Measurements from ENCODE around the gene BMF. TPM values are rescaled to one million over a fixed set of nuclear protein-coding genes. Genes with fewer than 3 reads are reported as not detected.
"Not testable (repeated sequence)": the region's sequence is repeated elsewhere in the genome, so short reads cannot be mapped to it uniquely, and the experiment has no call there.

The BMF gene
- total and polyA plus RNA-seq, 2 donors, result 7.8 to 10.8 TPM

GRCh38 chr15:40081691-40082194 lies 26.9 kb downstream of the BMF start:
- H3K36me3 ChIP-seq (ENCODE audit: insufficient read depth), result no peaks in the 10 kb centered on the region
- peak overlapping the region; percentile 4 for H3K4me3 ChIP-seq (ENCODE audit: low read depth, low read length)
- WGBS, result 2% methylated on average over 12 of the region's 12 CpGs
- DNase-seq (ENCODE audit: extremely low spot score), result no peak
- no peak overlapping the region for H3K27ac ChIP-seq (ENCODE audit: low read depth)
- no peaks in the 10 kb centered on the region for H3K4me1 ChIP-seq (ENCODE audit: insufficient read depth)

- H3K27ac ChIP-seq (ENCODE audit: low read depth), result no peak overlapping the region
- no peak overlapping the region for H3K4me3 ChIP-seq (ENCODE audit: low read depth, low read length)
- no peak for DNase-seq (ENCODE audit: extremely low spot score)
- 59% methylated on average over 5 of the region's 5 CpGs for WGBS
- no peaks in the 10 kb centered on the region for H3K36me3 ChIP-seq (ENCODE audit: insufficient read depth)
- no peaks in the 10 kb centered on the region for H3K4me1 ChIP-seq (ENCODE audit: insufficient read depth)
Measured at GRCh38 chr15:40080847-40081246, 27.8 kb downstream of the BMF start.

- 54% methylated on average over 1 of the region's 1 CpG for WGBS
- Histone ChIP-seq H3K27ac (ENCODE audit: low read depth) (no peak overlapping the region), H3K36me3 (ENCODE audit: insufficient read depth) (no peaks in the 10 kb centered on the region)
Measured at GRCh38 chr15:40080104-40080503, 28.6 kb downstream of the BMF start.

GRCh38 chr15:40079456-40079855 lies 29.2 kb downstream of the BMF start:
- Histone ChIP-seq H3K36me3 (ENCODE audit: insufficient read depth) (no peaks in the 10 kb centered on the region), H3K4me3 (ENCODE audit: low read depth, low read length) (no peak overlapping the region), H3K4me1 (ENCODE audit: insufficient read depth) (no peaks in the 10 kb centered on the region), H3K27ac (ENCODE audit: low read depth) (no peak overlapping the region)
- WGBS, result 94% methylated on average over 6 of the region's 6 CpGs
- no peak for DNase-seq (ENCODE audit: extremely low spot score)

More at GRCh38 chr15:40080104-40080503, 28.6 kb downstream of the BMF start:
- H3K4me1 ChIP-seq (ENCODE audit: insufficient read depth), result no peaks in the 10 kb centered on the region
- no peak for DNase-seq (ENCODE audit: extremely low spot score)
- no peak overlapping the region for H3K4me3 ChIP-seq (ENCODE audit: low read depth, low read length)

- no peaks in the 10 kb centered on the region for H3K4me1 ChIP-seq (ENCODE audit: insufficient read depth)
- DNase-seq (ENCODE audit: extremely low spot score), result no peak
- no peak overlapping the region for H3K27ac ChIP-seq (ENCODE audit: low read depth)
- 86% methylated on average over 18 of the region's 18 CpGs for WGBS
- H3K36me3 ChIP-seq (ENCODE audit: insufficient read depth), result no peaks in the 10 kb centered on the region
- H3K4me3 ChIP-seq (ENCODE audit: low read depth, low read length), result no peak overlapping the region
Measured at GRCh38 chr15:40075298-40076044, 33.2 kb downstream of the BMF start.

- H3K4me3 ChIP-seq (ENCODE audit: low read depth, low read length); H3K27ac ChIP-seq (ENCODE audit: low read depth); H3K4me1 ChIP-seq (ENCODE audit: insufficient read depth); H3K36me3 ChIP-seq (ENCODE audit: insufficient read depth); DNase-seq (ENCODE audit: extremely low spot score): not testable (repeated sequence)
- WGBS, result 94% methylated on average over 27 of the region's 27 CpGs
Measured at GRCh38 chr15:40074656-40075055, 34.0 kb downstream of the BMF start.

- H3K36me3 ChIP-seq (ENCODE audit: insufficient read depth); H3K4me1 ChIP-seq (ENCODE audit: insufficient read depth); H3K27ac ChIP-seq (ENCODE audit: low read depth); DNase-seq (ENCODE audit: extremely low spot score); H3K4me3 ChIP-seq (ENCODE audit: low read depth, low read length): not testable (repeated sequence)
- WGBS, result 88% methylated on average over 34 of the region's 34 CpGs
Measured at GRCh38 chr15:40073716-40074490, 34.8 kb downstream of the BMF start.

GRCh38 chr15:40072216-40072990 lies 36.3 kb downstream of the BMF start:
- peaks cover 2% of the 10 kb centered on the region for H3K4me1 ChIP-seq (ENCODE audit: insufficient read depth)
- no peak for DNase-seq (ENCODE audit: extremely low spot score)
- no peak overlapping the region for H3K4me3 ChIP-seq (ENCODE audit: low read depth, low read length)
- WGBS, result 71% methylated on average over 34 of the region's 34 CpGs
- no peaks in the 10 kb centered on the region for H3K36me3 ChIP-seq (ENCODE audit: insufficient read depth)
- no peak overlapping the region for H3K27ac ChIP-seq (ENCODE audit: low read depth)

GRCh38 chr15:40070608-40071218 lies 38.0 kb downstream of the BMF start:
- 96% methylated on average over 8 of the region's 8 CpGs for WGBS
- Histone ChIP-seq H3K4me1 (ENCODE audit: insufficient read depth) (peaks cover 2% of the 10 kb centered on the region), H3K27ac (ENCODE audit: low read depth) (no peak overlapping the region), H3K4me3 (ENCODE audit: low read depth, low read length) (no peak overlapping the region), H3K36me3 (ENCODE audit: insufficient read depth) (no peaks in the 10 kb centered on the region)
- DNase-seq (ENCODE audit: extremely low spot score), result no peak

GRCh38 chr15:40070166-40070557 lies 38.5 kb downstream of the BMF start:
- Histone ChIP-seq H3K4me3 (ENCODE audit: low read depth, low read length) (no peak overlapping the region), H3K27ac (ENCODE audit: low read depth) (no peak overlapping the region), H3K4me1 (ENCODE audit: insufficient read depth) (peaks cover 2% of the 10 kb centered on the region), H3K36me3 (ENCODE audit: insufficient read depth) (no peaks in the 10 kb centered on the region)
- 69% methylated on average over 5 of the region's 5 CpGs for WGBS
- no peak for DNase-seq (ENCODE audit: extremely low spot score)

GRCh38 chr15:40069178-40070165 lies 39.2 kb downstream of the BMF start:
- no peaks in the 10 kb centered on the region for H3K36me3 ChIP-seq (ENCODE audit: insufficient read depth)
- peak; percentile 43 for DNase-seq (ENCODE audit: extremely low spot score)
- no peak overlapping the region for H3K4me3 ChIP-seq (ENCODE audit: low read depth, low read length)
- peak overlapping the region; percentile 44 for H3K27ac ChIP-seq (ENCODE audit: low read depth)
- WGBS, result 39% methylated on average over 32 of the region's 32 CpGs
- H3K4me1 ChIP-seq (ENCODE audit: insufficient read depth), result peaks cover 2% of the 10 kb centered on the region

- Histone ChIP-seq H3K36me3 (ENCODE audit: insufficient read depth) (no peaks in the 10 kb centered on the region), H3K4me1 (ENCODE audit: insufficient read depth) (peaks cover 2% of the 10 kb centered on the region), H3K4me3 (ENCODE audit: low read depth, low read length) (no peak overlapping the region), H3K27ac (ENCODE audit: low read depth) (no peak overlapping the region)
- 86% methylated on average over 6 of the region's 6 CpGs for WGBS
- DNase-seq (ENCODE audit: extremely low spot score), result no peak
Measured at GRCh38 chr15:40067921-40068624, 40.6 kb downstream of the BMF start.
